ENCODE measurements around the gene RABEP2. TPM values are rescaled to one million over a fixed set of nuclear protein-coding genes. Genes with fewer than 3 reads are reported as not detected.
"Not testable (repeated sequence)": the region's sequence is repeated elsewhere in the genome, so short reads cannot be mapped to it uniquely, and the experiment has no call there.

RABEP2 gene
- total RNA-seq, 1 donor: 27.4 TPM

DNA sequence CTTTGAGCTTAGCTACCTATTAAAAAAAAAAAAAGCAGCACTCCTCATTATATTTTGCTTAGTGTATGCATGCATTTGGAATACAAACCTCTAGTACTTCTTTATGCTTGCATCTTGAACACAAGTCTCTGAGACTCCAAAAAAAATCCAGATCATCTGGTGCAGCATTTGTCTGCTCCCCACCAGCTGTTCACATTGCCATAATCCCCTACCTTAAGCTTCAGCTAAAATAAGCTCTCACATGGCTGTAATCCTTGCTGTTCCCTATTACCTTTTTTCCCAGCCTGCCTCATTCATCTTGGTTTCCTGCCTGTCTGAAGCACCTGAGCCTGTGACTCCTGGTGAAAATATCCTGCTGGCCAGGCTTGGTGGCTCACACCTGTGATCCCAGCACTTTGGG lies 18.2 kb upstream of the RABEP2 start:
- H3K4me3 ChIP-seq (ENCODE audit: low read depth, low read length): no peak overlapping the region
- no peak for DNase-seq (ENCODE audit: low read depth)
- TF ChIP-seq, protein P1, sequence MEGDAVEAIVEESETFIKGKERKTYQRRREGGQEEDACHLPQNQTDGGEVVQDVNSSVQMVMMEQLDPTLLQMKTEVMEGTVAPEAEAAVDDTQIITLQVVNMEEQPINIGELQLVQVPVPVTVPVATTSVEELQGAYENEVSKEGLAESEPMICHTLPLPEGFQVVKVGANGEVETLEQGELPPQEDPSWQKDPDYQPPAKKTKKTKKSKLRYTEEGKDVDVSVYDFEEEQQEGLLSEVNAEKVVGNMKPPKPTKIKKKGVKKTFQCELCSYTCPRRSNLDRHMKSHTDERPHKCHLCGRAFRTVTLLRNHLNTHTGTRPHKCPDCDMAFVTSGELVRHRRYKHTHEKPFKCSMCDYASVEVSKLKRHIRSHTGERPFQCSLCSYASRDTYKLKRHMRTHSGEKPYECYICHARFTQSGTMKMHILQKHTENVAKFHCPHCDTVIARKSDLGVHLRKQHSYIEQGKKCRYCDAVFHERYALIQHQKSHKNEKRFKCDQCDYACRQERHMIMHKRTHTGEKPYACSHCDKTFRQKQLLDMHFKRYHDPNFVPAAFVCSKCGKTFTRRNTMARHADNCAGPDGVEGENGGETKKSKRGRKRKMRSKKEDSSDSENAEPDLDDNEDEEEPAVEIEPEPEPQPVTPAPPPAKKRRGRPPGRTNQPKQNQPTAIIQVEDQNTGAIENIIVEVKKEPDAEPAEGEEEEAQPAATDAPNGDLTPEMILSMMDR (IDR thresholded peaks at IDR 0.05; ENCODE audit: insufficient read depth, low read length): no peak

DNA sequence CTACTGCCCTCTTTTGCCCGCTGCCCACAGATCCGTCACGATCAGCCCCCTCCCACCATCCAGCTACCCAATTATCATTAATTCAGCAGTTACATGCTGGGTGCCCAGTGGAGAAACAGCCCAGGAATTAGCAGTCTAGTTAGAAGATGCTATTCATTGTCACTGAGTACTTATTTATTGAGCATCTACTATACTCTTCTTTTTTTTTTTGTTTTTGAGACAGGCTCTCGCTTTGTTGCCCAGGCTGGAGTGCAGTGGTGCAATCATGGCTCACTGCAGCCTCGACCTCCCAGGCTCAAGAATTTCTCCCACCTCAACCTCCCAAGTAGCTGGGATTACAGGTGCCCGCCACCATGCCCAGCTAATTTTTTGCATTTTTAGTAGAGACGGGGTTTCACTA lies 14.8 kb upstream of the RABEP2 start:
- H3K4me3 ChIP-seq (ENCODE audit: low read depth, low read length); DNase-seq (ENCODE audit: low read depth): not testable (repeated sequence)

DNA sequence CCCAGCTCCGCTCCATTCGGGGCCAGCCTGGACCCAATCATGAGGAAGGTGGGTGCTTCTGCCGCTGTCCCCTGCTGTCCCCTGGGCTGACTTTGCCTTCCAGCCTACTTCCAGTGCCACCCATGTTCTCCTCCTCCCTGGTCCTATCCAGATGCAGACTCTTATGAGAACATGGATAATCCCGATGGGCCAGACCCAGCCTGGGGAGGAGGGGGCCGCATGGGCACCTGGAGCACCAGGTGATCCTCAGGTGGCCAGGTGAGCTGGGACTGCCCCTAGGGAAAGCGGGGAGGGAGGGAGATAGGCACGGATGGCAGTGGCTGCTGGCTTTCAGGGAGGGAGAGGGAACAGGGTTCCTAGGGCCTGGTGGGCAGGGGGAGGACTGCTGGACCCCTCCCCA lies 13.7 kb upstream of the RABEP2 start:
- DNase-seq (ENCODE audit: low read depth): no peak
- TF ChIP-seq, protein P1 (IDR thresholded peaks at IDR 0.05; ENCODE audit: insufficient read depth, low read length): no peak
- H3K4me3 ChIP-seq (ENCODE audit: low read depth, low read length): no peak overlapping the region

DNA sequence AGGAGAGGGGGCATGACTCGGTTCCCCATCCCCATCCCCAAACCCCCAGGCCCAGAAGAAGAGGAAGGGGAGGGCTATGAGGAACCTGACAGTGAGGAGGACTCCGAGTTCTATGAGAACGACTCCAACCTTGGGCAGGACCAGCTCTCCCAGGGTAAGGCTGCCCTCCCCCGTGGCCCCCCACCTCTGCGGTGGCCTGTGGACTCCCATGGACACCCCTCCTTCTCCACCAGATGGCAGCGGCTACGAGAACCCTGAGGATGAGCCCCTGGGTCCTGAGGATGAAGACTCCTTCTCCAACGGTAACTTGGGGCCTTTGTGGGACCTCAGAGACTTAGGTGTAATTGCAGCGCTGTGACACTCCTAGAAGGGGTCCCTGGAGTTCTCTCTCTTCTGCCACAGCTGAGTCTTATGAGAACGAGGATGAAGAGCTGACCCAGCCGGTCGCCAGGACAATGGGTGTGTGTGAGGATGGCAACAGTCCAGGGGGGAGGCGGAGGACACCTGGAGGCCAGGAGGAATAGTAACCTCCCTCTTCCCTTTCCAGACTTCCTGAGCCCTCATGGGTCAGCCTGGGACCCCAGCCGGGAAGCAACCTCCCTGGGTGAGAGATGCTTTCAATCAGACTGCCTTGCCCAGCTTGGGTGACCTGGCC lies 12.3 kb upstream of the RABEP2 start:
- TF ChIP-seq, protein P1 (IDR thresholded peaks at IDR 0.05; ENCODE audit: insufficient read depth, low read length): no peak
- no peak for DNase-seq (ENCODE audit: low read depth)
- H3K4me3 ChIP-seq (ENCODE audit: low read depth, low read length): no peak overlapping the region

DNA sequence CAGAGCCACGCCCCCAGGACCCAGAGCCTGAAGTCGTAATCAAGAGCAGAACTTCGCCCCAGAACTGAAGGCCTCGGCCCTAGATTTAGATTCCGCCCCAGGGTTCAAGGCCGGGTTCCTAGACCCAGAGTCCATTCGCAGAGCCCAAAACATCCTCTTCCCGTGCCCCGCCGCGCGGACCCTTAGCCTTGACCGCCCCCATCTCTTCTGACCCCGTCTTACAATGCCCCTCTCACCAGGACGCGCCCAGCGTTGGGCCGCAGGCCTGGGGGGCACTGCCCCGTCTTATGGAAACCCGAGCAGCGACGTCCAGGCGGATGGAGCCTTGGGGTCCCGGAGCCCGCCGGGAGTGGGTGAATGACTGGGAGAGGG lies 11.7 kb upstream of the RABEP2 start:
- TF ChIP-seq, protein P1 (IDR thresholded peaks at IDR 0.05; ENCODE audit: insufficient read depth, low read length): no peak
- H3K4me3 ChIP-seq (ENCODE audit: low read depth, low read length): no peak overlapping the region
- DNase-seq (ENCODE audit: low read depth): no peak

DNA sequence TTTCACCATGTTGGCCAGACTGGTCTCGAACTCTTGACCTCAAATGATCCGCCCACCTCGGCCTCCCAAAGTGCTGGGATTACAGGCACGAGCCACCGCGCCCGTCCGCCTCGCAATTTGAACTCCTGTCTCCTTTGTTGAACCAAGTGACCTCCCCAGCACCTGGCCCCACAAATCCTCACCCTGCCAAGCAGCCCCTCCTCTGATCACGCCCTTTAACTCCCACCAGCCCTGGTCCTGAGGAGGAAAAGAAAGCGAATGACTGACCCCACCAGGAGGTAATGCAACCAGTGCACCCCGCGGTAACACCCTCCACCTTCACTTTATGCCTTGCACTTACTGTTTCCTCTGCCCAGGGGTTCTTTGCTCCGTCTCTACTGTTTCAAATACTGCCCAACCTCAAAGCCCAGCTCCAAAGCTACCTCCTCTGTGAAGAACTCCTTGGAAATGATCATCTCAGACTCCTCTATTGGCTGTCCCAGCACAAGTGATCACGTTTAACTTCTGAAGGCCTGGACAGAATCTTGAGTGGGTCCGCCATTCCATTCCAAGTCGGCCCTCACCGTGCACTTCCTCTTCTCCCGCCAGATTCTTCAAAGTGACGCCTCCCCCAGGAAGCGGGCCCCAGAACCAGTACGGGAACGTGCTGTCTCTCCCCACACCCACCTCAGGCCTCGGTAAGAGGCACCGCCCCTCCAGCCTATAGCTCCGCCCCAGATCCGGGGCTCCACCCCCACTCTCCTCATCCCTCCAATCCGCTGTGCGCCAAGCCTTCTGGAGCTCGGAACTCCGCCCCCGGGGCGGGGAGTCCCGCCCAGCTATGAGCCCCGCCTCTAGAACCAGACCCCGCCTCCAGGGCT lies 11.1 kb upstream of the RABEP2 start:
- peak overlapping the region; percentile 28 for H3K4me3 ChIP-seq (ENCODE audit: low read depth, low read length)
- TF ChIP-seq, protein P1 (IDR thresholded peaks at IDR 0.05; ENCODE audit: insufficient read depth, low read length): no peak
- peak; percentile 53 for DNase-seq (ENCODE audit: low read depth)

DNA sequence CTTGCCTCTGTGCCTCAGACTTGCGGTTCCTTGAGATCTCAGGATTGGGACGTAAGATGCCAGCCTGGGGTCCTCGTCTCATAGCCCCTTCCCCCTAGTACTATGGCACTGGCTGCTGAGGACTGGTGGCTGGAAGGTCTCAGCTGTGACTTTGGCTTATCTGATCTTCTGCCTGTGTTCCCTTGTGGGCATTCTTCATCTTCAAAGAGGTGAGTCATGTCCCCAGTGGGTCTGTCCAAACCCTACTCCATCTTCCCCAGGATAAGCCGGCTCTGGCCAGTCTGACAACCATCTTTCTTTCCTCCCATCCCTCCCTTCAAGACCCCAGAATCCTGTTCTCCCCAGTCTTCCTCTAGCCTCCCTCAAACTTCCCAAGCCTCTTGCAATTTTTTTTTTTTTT lies 10.3 kb upstream of the RABEP2 start:
- H3K4me3 ChIP-seq (ENCODE audit: low read depth, low read length): no peak overlapping the region
- TF ChIP-seq, protein P1 (IDR thresholded peaks at IDR 0.05; ENCODE audit: insufficient read depth, low read length): no peak
- DNase-seq (ENCODE audit: low read depth): no peak

Measured in fibroblast of the aortic adventitia (primary cell).